UCSD-AML1 (cell line): Measurements from ENCODE around the gene CLIC4.

Experiments used
- DNase-seq: peaks from one replicate; lab custom pipeline; 2025; ENCODE audit not compliant: unreplicated experiment; lab: John Stamatoyannopoulos, UW

The CLIC4 gene

GRCh38 chr1:24855474-24855873 lies 110.2 kb downstream of the CLIC4 start:
- no peak for DNase-seq

- no peak for DNase-seq
These were observed 111.7 kb downstream of the CLIC4 start for GRCh38 chr1:24856787-24857506.

- no peak for DNase-seq
These were observed 112.4 kb downstream of the CLIC4 start for GRCh38 chr1:24857507-24858133.

GRCh38 chr1:24858277-24858676 lies 113.0 kb downstream of the CLIC4 start:
- no peak for DNase-seq

GRCh38 chr1:24859063-24860010 lies 114.1 kb downstream of the CLIC4 start:
- no peak for DNase-seq

GRCh38 chr1:24860841-24861240 lies 115.6 kb downstream of the CLIC4 start:
- DNase-seq: no peak

- no peak for DNase-seq
These were observed 116.8 kb downstream of the CLIC4 start for GRCh38 chr1:24861821-24862727.

- DNase-seq: no peak
These were observed 117.7 kb downstream of the CLIC4 start for GRCh38 chr1:24862775-24863483.

- DNase-seq: no peak
These were observed 119.1 kb downstream of the CLIC4 start for GRCh38 chr1:24864370-24864777.

- no peak for DNase-seq
These were observed 119.9 kb downstream of the CLIC4 start for GRCh38 chr1:24865168-24865567.

- no peak for DNase-seq
These were observed 120.3 kb downstream of the CLIC4 start for GRCh38 chr1:24865587-24865986.

GRCh38 chr1:24866211-24867083 lies 121.2 kb downstream of the CLIC4 start:
- no peak for DNase-seq

- DNase-seq: no peak
These were observed 122.0 kb downstream of the CLIC4 start for GRCh38 chr1:24867084-24867870.

GRCh38 chr1:24868016-24868875 lies 123.0 kb downstream of the CLIC4 start:
- DNase-seq: no peak

GRCh38 chr1:24870551-24871195 lies 125.4 kb downstream of the CLIC4 start:
- DNase-seq: peak; percentile 82

- no peak for DNase-seq
These were observed 126.2 kb downstream of the CLIC4 start for GRCh38 chr1:24871306-24871901.
